Activated CD4-positive, alpha-beta T cell treated with anti-CD3 and anti-CD28 coated beads, Interleukin-2, amount 50 U/mL, for 4 hours (primary cell): ENCODE results near the gene INSR.
"Not testable (repeated sequence)": the region's sequence is repeated elsewhere in the genome, so short reads cannot be mapped to it uniquely, and the experiment has no call there.

ENCODE experiments used
- DNase-seq, 2 experiments: peaks; one replicate each; pipeline ENCODE4 v3.0.0-alpha.2; 2020

INSR gene

DNA sequence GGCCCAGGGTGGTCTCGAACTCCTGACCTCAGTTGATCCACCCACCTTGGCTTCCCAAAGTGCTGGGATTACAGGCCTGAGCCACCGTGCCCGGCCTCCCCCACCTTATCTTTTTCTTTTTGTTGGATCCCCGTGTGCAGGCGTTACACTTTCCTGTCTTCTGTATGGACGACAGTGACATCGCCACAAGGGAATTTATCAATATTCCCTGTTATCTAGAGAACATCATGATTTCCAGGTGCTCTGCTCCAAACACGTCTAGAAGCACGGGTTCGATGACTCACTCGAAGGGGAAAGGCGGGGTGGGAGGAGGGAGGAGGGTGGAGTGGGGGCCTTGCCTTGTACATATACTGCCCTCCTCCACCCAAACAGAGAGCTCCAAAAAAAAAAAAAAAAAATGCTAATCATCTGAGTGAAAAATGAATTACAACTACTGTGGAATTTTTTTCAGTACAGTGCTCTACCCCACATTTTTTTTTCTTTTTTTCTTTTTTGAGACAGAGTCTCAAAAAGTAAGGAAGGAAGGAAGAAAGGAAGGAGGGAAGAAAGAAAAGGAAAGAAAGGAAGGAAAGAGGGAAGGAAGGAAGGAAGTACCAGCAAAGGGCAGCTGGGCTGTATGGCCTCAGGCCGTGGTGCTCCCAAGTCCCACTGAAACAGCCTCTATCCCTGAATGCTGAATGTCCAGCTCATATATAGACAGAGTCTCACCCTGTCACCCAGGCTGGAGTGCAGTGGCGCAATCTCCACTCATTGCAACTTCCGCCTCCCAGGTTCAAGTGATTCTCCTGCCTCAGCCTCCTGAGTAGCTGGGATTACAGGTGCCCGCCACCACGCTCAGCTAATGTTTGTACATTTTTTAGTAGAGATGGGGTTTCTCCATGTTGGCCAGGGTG is 36.8 kb downstream of the INSR start:
- no peak for DNase-seq

DNA sequence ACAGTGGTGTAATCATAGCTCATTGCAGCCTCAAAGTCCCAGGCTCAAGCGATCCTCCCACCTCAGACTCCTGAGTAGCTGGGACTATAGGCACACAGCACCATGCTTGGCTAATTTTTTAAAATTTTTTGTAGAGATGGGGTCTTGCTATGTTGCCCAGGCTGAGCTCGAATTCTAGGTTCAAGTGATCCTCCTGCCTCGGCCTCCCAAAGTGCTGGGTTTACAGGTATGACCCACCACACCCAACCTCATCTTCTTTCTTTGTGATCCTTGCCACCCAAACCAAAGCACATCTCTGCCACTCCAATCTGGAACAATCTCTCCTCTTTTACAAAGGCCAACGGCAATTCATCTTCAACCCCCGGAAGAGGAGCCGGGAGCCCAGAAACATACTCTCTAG is 38.6 kb downstream of the INSR start:
- DNase-seq, result no peak

DNA sequence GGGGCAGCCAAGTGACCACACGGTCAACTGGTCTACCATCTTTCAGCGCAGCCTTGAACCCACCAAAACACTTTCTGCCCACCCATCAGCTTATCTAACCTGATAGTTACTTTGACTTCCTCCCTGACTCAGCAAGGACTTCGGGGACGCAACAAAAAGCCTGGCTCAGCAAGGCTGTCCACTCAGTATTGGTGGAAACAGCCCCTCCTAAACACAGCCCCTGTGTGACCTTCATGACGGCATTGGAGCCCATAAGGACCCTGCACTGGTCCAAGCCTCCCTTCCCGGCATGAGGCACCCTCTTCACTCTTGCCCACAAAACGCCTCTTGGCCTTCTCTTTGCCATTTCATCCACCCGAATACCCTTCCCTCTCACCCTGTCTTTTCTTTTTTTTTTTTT is 39.1 kb downstream of the INSR start:
- no peak for DNase-seq

DNA sequence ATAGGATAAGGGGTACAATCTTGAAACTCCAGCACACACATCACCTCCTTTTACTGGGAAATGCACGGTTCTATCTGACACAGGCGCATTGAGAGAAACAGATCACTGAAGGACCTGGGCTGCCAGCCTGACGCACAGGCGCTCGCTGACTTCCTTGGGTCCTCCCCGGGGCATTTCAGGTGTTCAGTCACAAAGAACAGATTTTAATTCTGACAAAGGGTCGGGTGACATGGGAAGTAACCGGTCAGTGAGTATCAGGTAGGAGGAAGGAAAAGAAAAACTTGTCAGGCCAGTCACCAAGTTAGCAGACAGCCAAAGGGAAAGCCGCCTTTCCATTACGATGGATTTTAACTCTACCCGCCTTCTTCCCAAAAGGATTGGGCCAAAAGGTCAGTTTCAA is 39.6 kb downstream of the INSR start:
- no peak for DNase-seq

DNA sequence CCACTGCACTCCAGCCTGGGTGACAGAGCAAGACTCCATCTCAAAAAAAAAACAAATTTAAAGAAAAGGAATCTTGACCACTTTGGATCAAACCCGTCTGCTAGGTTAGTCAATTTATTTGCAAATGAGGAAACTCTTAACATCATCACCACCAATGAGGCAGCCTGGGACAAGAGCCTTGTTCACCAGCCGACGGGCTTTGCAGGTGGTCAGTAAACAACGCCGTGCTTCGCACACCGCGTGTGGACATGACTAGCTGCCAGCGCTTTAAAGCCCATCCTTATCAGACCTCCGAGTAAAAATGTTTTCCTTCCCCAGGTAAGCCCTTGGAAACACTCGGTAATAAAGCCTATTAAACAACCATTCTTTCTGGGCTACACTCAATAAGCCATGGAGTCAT is 41.9 kb downstream of the INSR start:
- DNase-seq, result no peak

DNA sequence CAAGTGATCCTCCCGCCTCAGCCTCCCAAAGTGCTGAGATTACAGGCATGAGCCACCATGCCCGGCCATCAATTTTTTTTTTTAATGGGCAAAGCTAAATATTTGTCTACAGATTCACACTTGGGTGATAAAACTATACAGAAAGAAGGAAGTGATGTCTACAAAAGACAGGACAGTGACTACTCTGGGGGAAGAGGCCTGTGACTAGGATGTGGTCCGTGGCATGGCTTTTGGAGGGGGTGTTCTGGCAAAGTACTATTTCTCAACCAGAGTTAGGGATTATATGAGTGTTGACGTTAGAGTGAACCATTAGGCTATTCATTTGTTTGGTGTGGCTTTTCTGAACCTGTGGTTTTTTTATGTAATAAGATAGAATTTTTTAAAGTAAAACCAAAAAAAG is 42.7 kb downstream of the INSR start:
- no peak for DNase-seq

DNA sequence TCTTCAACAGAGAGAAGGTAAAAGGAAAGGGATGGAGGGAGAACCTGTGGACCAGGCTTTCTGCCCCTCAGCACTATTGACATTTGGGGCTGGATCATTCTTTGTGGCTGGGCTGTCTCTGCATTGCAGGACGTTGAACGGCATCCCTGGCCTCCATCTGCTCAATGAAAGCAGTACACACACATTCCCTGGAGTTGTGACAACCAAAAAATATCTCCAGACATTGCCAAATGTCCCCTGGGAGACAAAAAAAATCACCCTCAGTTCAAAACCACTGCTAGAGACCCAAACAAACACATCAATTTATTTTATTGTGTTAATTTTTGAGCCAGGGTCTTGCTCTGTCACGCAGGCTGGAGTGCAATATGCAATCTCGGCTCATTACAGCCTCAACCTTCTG is 43.3 kb downstream of the INSR start:
- DNase-seq, result no peak

DNA sequence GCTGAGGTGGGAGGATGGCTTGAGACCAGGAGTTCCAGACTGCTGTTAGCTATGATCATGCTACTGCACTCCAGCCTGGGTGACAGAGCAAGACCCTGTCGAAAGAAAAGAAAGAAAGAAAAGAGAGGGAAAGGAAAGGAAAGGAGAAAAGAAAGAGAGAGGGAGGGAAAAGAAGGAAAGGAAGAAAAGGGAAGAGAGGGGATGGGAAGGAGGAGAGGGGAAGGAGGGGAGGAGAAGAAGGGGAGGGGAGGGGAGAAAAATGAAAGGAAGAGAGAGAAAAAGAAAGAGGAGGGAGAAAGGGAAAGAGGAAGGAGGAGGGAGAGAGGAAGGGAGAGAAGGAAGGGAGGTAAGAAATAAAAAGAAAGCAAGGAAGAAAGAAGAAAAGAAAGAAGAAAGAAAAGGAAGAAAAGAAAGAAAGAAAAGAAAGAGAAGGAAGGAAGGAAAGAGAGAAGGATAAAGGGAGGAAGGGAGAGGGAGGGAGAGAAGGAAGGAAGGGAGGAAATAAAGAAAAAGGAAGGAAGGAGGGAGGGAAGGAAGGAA is 44.1 kb downstream of the INSR start:
- DNase-seq, result no peak

DNA sequence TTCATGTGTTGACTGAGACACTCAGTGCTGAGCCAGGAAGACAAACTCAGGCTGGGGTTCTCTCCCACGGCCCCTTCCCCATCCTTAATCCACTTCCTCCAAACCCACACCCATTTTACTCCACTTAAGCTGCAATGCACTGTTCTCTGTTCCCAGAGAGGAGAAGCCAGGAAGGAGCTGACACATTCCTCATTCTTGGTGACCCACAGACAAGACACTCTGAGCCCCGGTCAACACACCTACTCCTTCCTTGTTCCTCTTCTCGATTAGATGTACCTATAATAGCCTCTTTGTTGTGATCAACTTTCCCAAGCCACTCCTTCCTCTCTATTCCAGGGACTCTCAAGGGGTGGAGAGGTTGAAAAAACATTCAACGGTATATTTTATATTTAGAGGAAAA is 47.1 kb downstream of the INSR start:
- no peak for DNase-seq

DNA sequence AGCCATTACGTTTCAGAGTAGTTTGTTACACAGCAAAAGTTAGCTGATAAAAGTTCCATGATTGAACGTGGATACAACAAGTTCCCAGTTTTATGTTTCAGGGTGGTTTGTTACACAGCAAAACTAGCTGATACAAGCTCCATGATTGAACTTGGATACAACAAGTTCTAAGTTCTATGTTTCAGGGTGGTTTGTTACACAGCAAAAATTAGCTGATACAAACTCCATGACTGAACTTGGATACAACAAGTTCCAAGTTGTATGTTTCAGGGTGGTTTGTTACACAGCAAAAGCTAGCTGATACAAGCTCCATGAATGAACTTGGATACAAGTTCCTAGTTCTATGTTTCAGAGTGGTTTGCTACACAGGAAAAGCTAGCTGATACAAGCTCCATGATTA is 47.6 kb downstream of the INSR start:
- no peak for DNase-seq

DNA sequence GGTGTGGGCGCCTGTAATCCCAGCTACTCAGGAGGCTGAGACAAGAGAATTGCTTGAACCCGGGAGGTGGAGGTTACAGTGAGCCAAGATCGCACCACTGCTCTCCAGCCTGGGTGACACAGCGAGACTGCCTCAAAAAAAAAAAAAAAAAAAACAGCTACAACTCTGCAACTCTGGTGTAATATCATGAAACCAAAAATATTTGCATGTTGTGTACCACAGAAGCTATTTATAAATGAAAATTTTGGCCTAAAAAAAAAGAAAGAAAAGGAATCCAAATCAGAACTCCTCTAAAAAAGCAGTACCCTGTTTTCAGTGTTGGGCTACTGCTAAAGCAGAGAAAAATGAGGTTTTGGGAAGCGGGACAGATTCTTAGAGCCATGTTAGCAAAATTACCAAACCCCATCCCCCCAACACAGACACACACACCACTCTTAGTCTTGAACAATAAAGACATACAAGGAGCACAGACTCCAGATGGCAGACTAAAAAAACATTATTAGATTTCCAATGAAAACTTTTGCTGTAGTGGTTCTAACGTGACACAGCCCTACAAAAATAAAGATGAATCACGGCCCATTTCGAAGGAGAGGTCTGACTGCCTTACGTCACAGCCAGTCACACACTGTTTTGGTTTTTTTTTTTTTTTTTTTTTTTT is 51.5 kb downstream of the INSR start:
- no peak for DNase-seq

DNA sequence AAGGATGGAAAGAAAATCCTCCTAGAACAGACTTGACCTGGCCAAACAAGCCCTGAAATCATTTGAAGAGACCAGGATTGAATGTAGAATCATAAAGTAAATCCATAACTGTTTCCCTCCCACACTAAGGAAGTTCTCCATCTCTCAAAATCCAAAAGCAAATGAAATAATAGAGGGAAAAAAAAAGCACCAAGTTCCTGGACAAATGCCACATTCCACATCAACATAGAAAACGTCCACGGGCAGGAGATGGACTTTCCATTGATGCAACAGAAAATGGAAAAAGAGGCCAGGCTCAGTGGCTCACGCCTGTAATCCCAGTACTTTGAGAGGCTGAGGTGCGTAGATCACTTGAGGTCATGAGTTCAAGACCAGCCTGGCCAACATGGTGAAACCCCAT is 56.2 kb downstream of the INSR start:
- no peak for DNase-seq

DNA sequence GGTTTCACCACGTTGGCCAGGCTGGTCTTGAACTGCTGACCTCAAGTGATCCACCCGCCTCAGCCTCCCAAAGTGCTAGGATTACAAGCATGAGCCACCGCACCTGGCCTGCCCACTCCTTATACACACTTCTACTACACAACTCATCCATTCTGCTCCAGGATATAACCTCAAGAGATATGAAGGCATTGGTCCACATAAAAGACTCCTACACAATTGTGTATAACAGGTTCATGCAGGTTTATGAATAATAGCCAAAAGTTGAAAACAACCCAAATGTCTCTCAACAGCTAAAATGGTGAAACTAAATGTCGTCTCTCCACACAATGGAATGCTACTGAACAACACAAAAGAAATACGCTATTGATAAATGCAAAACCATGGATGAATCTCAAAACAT is 58.1 kb downstream of the INSR start:
- no peak for DNase-seq

DNA sequence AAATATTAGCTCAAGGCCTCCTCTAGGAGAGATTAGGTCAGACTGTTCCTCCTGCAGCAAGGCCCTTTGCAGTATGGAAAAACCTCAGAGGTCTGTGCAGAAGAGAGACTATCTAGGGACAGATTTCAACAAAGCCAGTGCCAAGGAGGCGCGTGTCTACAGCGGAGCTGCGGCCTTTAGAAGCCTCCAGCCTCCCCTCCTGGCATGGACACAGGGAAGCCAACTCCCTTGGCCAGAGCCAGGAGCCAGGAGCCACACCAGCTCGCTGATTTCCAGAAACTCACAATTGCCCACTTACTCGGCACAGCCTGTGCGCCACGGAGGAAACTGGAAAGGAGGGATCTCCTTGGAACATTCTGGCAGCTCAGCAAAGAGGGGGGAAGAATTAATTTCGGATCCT is 63.4 kb downstream of the INSR start:
- DNase-seq, result no peak

DNA sequence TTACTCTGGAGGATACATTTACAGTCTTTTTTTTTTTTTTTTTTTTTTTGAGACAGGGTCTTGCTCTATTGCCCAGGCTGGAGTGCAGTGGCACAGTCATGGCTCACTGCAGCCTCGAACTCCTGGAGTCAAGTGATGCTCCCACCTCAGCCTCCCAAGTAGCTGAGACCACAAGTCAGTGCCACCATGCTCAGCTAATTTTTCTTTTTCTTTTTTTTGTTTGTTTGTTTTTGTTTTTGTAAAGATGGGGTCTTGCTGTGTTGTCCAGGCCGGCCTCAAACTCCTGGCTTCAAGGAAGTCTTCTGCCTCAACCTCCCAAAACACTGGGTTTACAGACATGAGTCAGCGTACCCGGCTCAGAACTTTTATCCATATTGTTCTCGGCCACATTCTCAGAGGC is 64.5 kb downstream of the INSR start:
- DNase-seq, result no peak

DNA sequence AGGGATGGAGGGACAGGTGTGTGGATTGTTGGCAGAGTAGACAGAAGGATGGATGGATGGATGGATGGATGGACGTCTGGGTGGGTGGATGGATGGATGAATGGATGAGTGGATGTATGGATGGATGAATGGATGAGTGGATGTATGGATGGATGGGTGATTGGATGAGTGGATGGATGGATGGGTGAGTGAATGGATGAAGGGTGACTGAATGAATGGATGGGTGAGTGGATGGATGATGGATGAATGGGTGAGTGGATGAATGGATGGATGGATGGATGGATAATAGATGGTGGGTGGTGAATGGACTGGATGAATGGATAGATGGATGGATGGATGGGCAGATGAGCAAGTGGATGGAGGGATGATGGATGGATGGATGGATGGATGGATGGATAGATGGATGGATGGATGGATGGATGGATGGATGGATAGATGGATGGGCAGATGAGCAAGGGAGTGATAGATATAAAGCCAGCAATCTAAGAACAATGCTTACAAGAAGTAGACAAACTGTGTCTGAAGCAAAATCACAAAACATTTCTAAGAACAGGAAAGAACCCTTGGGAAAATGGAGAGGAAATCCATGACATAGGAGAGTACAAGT is 65.2 kb downstream of the INSR start:
- no peak for DNase-seq

DNA sequence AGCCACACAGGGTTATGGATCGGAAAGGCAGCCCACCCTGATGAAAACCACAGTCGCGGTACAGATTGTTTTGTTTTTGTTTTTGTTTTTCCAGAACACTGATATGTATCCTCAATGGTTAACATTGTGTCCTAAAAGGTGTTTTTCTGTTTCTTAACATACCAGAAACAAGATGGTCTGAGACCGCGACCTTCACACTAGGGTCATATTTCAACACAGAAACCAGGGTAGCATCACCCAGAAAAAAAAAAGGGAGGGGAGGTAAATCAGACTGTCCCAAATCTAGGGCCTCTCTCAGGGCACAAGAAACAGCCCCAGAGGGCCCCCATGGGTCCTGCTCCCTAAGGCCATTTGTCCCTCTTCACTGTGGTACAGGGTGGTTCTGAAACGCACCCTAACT is 66.5 kb downstream of the INSR start:
- no peak for DNase-seq

DNA sequence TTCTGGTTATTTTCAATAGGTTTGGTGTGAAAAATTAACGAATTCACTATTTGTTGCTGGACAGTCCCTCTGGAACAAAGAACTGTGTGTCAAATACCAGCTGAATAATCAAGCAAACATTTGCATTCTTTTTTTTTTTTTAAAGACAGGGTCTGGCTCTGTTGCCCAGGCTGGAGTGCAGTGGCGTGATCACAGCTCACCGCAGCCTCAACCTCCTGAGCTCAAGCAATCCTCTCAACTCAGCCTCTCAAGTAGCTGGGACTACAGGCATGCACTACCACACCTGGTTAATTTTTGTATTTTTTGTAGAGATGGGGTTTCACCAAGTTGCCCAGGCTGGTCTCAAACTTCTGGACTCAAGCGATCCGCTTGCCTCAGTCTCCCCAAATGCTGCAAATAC is 67.1 kb downstream of the INSR start:
- not testable (repeated sequence) for DNase-seq

DNA sequence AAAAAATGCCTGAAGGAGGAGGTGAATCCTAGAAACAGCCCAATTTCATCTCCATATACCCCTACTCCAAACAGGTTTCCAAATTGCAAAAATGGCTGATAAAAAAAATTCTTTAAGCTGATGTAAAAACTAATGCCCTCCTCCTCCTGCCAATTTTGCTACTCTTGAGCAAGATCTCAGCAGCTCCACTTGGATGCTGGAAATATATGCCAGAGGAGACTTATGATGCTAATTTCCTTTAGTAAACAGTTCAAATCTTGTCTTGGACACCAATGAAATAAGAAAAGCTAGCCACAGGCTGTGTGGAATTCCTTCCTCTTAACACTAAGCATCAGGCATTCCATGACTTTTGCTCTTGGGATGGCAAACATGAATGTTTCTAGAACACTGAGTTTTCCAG is 67.5 kb downstream of the INSR start:
- no peak for DNase-seq

DNA sequence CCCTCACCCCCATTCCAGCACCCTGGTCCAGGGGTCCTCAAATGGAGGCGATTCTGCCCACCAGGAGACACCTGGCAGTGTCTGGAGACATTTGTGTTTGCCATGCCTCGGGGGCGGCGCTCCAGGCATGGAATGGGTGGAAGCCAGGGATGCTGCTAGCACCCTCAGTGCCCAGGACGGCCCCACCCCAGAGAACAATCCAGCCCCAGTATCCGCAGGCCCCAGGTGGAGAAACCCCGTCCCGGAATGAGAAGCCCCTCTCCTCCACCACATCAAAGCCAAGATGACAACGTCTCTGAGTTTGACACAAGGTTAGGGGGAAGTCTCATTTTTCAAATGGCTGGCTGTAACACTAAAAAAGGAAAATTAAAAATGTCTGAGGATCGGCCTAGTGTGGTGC is 68.5 kb downstream of the INSR start:
- no peak for DNase-seq

DNA sequence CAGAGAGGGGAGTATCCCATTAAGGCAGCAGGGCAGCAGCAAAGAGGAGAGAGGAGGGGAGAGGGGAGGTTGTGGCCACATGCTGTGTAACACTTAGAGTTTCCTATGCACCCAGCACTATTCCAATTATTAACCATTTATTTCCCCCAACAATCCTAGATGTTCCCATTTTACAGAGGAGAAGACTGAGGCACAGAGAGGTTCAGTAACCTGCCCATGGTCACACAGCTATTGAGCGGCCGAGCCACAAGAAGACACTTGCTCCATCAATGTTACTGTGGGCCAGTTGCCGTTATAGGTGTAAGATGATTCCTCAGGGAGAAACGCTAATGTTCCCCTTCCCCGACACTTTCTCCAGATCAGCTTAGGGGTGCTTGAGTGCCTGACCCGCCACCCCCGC is 69.2 kb downstream of the INSR start:
- DNase-seq, result no peak

DNA sequence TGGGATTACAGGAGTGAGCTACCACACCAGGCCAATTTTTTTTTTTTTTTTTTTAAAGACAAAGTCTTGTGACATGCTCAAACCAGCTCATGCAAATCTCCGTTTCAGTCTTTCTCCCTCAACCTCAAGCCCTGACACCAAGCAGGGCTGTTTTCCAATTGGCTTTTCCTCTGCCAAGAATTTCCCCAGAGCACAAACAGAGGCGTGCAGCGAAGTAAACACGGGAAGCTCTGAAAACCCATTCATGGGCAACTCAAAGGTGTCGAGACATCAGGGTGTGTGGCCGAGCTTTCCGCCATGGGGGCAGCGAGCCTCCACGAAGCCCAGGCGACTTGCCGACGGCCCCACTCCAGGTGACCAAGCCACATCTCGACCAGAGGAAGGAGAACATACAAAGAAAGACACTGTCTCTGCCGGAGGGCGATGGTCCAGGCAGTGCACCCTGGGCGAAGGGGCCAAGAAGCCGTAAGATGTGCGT is 70.0 kb downstream of the INSR start:
- DNase-seq, result no peak

DNA sequence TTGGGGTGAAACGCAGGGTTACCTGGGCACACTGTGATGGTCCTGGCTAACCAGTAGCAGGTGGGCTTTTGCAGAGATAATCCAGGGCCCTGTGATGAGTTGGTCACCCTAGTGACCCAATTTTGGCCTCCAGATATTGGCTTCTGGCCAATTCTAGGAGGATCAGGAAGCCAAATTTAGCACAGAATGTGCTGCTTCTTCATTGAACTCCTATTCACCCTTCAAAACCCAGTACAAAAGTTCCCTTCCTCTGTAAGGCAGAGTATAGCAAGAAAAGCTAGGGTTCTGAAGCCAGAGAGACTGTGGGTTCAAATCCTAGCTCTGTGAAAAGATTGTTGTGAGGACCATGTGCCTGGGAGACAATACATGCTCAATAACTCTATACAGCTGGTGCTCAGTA is 70.8 kb downstream of the INSR start:
- no peak for DNase-seq

DNA sequence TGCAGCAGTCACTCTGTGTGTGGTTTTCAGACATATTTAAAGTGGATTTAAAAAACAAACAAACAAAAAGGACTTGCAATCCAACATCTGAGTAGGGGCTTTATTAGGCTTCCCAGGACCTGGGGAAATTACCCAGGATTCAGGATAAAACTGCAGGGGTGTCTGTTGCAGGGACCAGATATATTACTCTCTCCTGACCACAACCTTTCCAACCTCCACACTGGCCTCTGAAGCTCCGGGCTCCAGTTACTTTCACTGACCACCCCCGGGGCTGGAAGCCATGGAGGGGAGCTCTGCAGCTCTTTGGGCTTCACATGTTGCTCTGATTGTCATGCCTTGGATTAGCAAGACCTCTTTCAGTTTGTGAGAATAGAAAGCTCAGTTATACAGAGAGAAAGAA is 75.2 kb downstream of the INSR start:
- no peak for DNase-seq
